ENCODE results near the gene RIN1. TPM values are rescaled to one million over a fixed set of nuclear protein-coding genes. Genes with fewer than 3 reads are reported as not detected.

The RIN1 gene
- total and polyA plus RNA-seq, 2 of the 13 experiments (the other 11 are each of a cell fraction or from before 2014, with no cell fraction given): 2.4 to 4.1 TPM

GRCh38 chr11:66346476-66347424 lies 10.5 kb upstream of the RIN1 start (continued):
- TF ChIP-seq FOXK1 (CRISPR knock-in tag; IDR thresholded peaks at IDR 0.05; ENCODE audit: borderline replicate concordance, low read depth): no peak
- no peak for TF ChIP-seq ZNF354B (CRISPR knock-in tag; IDR thresholded peaks at IDR 0.05)
- TF ChIP-seq ZSCAN20 (CRISPR knock-in tag; IDR thresholded peaks at IDR 0.05; ENCODE audit: borderline replicate concordance): peak; percentile 51; the same call in 1 of the 2 replicates
- TF ChIP-seq ZBTB21 (CRISPR knock-in tag; IDR thresholded peaks at IDR 0.05): no peak
- TF ChIP-seq GATAD1 (CRISPR knock-in tag; IDR thresholded peaks at IDR 0.05): peak; percentile 51; the same call in 1 of the 2 replicates
- peak; percentile 43; the same call in 1 of the 2 replicates for TF ChIP-seq ZNF431 (CRISPR knock-in tag; IDR thresholded peaks at IDR 0.05; ENCODE audit: borderline replicate concordance, low read depth)
- TF ChIP-seq ZNF446 (CRISPR knock-in tag; IDR thresholded peaks at IDR 0.05): no peak; the same call in 1 of the 2 replicates
- no peak for TF ChIP-seq TP53 (CRISPR knock-in tag; conservative IDR thresholded peaks at IDR 0.05)
- TF ChIP-seq CHD2 (IDR thresholded peaks at IDR 0.05; ENCODE audit: low read depth, low read length): no peak
- 0 out of 2 replicates have a peak, but pooled peaks have one; percentile 14 for TF ChIP-seq DR1 (CRISPR knock-in tag; IDR thresholded peaks at IDR 0.05)
- TF ChIP-seq CENPT (CRISPR knock-in tag; IDR thresholded peaks at IDR 0.05; ENCODE audit: low read depth): no peak
- no peak for TF ChIP-seq HOXD1 (CRISPR knock-in tag; IDR thresholded peaks at IDR 0.05)
- no peak for TF ChIP-seq GABPA (IDR thresholded peaks at IDR 0.05; ENCODE audit: low read depth, low read length)
- TF ChIP-seq GABPA (CRISPR knock-in tag; IDR thresholded peaks at IDR 0.05; ENCODE audit: low read depth): no peak
- TF ChIP-seq GTF2F1 (IDR thresholded peaks at IDR 0.05; ENCODE audit: low read length): no peak
- no peak; the same call in 1 of the 2 replicates for TF ChIP-seq ZBTB39 (CRISPR knock-in tag; IDR thresholded peaks at IDR 0.05)
- peak; percentile 64 for TF ChIP-seq AGO2 (optimal IDR thresholded peaks at IDR 0.05; ENCODE audit: low read depth, low read length)
- TF ChIP-seq ZNF790 (CRISPR knock-in tag; IDR thresholded peaks at IDR 0.05; ENCODE audit: borderline replicate concordance): 0 out of 2 replicates have a peak, but pooled peaks have one; percentile 45
- TF ChIP-seq ZNF275 (CRISPR knock-in tag; IDR thresholded peaks at IDR 0.05; ENCODE audit: borderline replicate concordance): no peak
- no peak for TF ChIP-seq HOMEZ (CRISPR knock-in tag; IDR thresholded peaks at IDR 0.05; ENCODE audit: low read depth)
- 0 out of 2 replicates have a peak, but pooled peaks have one; percentile 3 for TF ChIP-seq SRY (CRISPR knock-in tag; IDR thresholded peaks at IDR 0.05)
- no peak for TF ChIP-seq KLF9 (CRISPR knock-in tag; IDR thresholded peaks at IDR 0.05; ENCODE audit: low read depth)
- TF ChIP-seq ZNF337 (CRISPR knock-in tag; IDR thresholded peaks at IDR 0.05; ENCODE audit: borderline replicate concordance, low read depth): no peak

Data from HepG2 (cell line).